GM12874 (cell line): ENCODE data around the gene APOLD1.
A peak's percentile ranks its signal among the peaks of the same experiment; 100 is the strongest.

ENCODE experiments used
- TF ChIP-seq, protein P1 (sequence below): IDR thresholded peaks from 2 replicates; pipeline ENCODE4 v1.5.1; 2011; ENCODE audit warnings: low read depth, mild to moderate bottlenecking, control low read depth, low read length, moderate library complexity; ENCODE audit not compliant: insufficient read depth

The APOLD1 gene

DNA sequence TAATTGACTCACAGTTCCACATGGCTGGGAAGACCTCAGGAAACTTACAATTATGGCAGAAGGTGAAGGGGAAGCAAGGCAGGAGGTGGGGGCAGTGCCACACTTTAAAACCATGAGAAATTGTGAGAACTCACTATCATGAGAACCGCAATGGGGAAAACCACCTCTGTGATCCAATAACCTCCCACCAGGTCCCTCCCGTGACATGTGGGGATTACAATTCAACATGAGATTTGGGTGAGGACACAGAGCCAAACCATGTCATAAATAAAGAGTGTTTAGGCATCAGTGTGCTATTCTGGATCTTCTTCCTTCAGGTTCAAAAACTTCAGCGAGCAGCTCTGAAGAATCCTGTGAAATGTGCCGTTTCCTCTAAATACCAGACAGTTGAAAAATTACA, 37.4 kb downstream of the APOLD1 start:
- TF ChIP-seq, protein P1, sequence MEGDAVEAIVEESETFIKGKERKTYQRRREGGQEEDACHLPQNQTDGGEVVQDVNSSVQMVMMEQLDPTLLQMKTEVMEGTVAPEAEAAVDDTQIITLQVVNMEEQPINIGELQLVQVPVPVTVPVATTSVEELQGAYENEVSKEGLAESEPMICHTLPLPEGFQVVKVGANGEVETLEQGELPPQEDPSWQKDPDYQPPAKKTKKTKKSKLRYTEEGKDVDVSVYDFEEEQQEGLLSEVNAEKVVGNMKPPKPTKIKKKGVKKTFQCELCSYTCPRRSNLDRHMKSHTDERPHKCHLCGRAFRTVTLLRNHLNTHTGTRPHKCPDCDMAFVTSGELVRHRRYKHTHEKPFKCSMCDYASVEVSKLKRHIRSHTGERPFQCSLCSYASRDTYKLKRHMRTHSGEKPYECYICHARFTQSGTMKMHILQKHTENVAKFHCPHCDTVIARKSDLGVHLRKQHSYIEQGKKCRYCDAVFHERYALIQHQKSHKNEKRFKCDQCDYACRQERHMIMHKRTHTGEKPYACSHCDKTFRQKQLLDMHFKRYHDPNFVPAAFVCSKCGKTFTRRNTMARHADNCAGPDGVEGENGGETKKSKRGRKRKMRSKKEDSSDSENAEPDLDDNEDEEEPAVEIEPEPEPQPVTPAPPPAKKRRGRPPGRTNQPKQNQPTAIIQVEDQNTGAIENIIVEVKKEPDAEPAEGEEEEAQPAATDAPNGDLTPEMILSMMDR: no peak

DNA sequence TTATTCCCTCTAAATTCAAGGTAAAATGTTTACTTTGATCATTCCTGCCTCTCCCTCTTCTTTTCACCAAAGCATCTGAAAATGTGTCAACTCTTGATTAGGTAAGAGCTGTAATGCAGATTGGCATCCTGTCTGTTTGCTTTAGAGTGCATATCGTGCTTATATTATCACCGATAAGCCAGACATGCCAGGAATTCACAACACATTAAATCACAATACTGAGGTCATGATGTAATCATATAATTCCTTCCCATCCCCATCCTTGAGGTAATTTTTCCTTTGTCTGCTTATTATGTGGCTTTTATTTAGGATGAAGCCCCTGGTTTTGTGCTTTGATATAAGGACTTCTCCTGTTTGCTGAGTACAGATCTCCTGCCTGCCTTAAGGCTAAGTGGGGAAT, 37.8 kb downstream of the APOLD1 start:
- TF ChIP-seq, protein P1: no peak

DNA sequence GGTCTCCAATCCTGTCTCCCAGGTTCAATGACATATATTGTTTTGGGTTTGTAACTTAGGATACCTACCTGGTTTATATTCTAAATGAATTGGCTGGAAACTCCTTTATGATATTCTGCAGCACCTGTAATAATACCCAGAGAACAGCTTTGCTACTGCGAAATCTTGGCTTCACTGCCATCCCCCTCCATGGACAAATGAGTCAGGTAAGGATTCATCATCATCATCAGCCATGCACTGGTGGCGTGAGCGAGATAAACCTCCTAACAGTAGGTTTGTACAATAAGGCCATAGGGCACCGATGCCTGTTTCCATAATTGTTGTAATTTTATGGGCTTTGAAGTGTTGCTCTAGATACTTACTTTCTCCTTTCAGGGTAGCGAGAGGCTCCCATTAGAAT, 38.4 kb downstream of the APOLD1 start:
- TF ChIP-seq, protein P1: no peak

DNA sequence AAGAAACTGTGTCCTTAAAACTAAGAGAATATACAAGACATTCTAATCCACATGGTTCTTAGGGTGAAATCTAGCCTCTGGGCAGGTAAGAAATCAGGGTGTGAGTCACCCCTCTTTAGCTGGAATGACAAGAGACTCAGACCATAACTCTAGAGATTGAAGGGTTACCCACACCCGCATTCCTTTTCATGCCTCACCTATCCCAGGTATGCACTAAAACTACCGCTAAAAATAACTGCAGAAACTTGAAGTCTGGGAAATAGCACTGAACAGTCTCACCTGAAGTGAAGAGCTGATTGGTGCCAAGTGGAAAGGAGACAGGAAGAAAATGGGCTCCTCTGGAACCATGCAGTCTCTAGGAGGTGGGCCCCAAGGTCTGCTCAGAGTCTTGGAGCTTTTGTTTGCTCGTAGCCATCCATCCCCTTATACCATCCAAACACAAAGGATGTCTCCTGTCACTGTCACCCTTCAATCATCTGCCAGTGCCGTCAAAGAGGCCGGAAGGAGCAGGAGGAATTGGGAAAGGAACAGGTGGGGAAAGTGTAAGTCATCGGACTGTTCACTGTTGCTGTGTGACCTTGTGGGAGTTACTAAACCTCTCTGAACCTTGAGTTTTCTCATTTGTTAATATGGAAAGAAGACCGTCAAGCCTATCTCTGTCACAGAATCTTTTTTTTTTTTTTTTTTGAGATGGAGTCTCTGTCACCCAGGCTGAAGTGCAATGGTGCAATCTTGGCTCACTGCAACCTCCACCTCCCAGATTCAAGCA, 50.1 kb downstream of the APOLD1 start:
- TF ChIP-seq, protein P1: no peak

DNA sequence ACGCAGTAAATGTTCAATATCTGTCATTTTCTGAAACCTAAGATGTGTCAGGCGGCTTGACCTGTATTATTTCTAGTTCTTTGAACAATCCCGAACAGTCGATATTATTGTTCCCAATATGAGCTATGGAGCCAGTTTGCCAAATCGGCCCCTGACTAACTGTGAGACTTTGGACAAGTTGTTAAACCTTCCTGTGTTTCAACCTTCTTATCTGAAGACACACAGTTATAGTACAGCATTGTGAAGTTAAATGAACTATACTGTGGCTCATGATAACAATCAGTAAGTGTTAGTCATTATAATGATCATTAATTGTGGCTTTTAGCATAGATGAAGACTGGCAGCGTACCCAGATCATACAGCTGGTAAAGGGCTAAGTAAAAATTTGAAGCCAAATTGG, 51.1 kb downstream of the APOLD1 start:
- TF ChIP-seq, protein P1: no peak

DNA sequence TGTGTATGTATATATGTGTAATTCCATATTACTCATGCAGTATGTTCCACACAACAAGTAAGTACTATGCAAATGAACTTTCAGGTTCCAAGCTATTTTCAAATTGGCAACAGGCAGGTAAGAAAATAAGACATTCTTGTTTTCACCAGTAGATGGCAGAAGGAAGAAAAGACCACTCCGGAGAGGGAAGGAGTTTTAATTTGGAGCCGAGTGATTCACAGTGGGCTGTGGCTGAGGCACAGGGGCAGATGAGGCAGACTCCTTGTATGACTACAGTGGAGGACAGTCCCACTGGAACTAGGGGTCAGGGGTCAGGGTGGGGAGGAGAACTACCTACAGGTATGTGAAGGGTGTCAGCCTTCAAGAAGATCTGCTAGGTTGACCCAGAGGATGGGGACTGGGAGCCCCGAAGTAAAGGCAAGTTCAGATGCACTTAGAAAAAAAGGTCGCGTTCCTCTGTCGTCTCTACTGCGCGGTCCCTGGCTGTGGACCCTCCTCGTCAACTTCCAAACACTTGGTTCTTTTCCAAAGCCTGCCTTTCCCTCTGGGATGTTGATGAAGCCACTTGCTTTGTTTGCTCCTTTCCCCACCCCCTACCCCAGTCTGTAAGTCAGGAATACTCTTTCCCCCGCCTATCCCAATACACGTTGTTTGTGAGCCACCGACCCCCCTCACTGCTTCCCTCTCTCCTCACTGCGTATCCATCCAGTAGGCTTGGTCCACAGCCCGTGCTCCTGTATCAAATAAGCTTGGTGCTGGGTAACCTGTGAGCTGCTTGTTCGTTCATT, 51.8 kb downstream of the APOLD1 start:
- TF ChIP-seq, protein P1: peak; percentile 41; the same call in 1 of the 2 replicates

DNA sequence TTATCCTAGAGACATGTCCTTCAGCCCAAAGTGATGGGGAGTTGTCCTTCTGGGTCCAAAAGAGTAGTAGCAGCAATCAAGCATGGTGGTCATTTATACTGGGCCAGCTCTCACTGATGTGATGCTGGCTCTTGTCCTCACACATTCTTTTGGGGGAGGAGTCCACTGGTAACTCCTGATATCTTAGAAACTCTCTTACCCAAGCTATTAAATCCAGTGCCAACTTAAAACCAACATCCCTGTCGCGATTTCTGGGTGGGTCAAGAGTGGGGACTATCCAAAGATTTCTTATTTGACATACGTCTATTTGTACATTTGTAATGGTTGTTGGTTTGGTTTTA, 52.3 kb downstream of the APOLD1 start:
- TF ChIP-seq, protein P1: no peak
